K562 (cell line): ENCODE results near the gene TINAGL1. TPM values are rescaled to one million over a fixed set of nuclear protein-coding genes. Genes with fewer than 3 reads are reported as not detected.

Source experiments
- ATAC-seq: fragments of 200-7000 bp; cut with Tn5 transposase; 3 replicates; pipeline ENCODE4 v1.9.1; 2020; ENCODE audit warnings: moderate library complexity
- BruUV-seq: library from RNA; stranded (reverse); fragments of 400-500 nt; replicated peaks from 2 replicates; lab custom pipeline; 2021; lab: Mats Ljungman, UMichigan
- CTCF ChIA-PET: fragments of 300-600 bp; formaldehyde crosslinking; extraction: SDS; loops from one replicate; lab custom pipeline; 2021; ENCODE audit warnings: low intra/inter-chr PET ratio; lab: Yijun Ruan, JAX
- POLR2A ChIA-PET: fragments of 300-600, 350-650 bp; sonication (Branson Sonifier 250); formaldehyde crosslinking; extraction: SDS; loops from one replicate; lab custom pipeline; 2021; ENCODE audit warnings: antibody characterized with exemption, inconsistent platforms; lab: Yijun Ruan, JAX
- DNase-seq, 4 experiments: peaks; one replicate each; pipeline versions ENCODE4 v3.0.0 to v3.0.0-alpha.2; 2011 to 2018; ENCODE audit warnings: low spot score in 3 of 4, mixed read lengths in 3 of 4; ENCODE audit errors: extremely low read depth in 1 of 4
- FAIRE-seq: peaks from 2 replicates; lab custom pipeline; 2011; peaks lifted over from hg19 to GRCh38; lab: Jason Lieb, UNC
- H2AFZ ChIP-seq: 2 replicates; pipeline ENCODE4 v1.6.0; 2011; ENCODE audit warnings: low read depth, low read length, control low read depth, inconsistent platforms
- H3K27ac ChIP-seq: fragments of 200-600 bp; 3 replicates; pipeline ENCODE4 v1.8.0; 2011; ENCODE audit warnings: low read depth, mild to moderate bottlenecking, control low read depth, inconsistent platforms, low read length, moderate library complexity, mixed read lengths; ENCODE audit errors: extremely low read depth
- H3K27me3 ChIP-seq, 2 experiments: fragments of 300-600 bp in 1 of 2; 2 replicates in 1 of 2; 3 replicates in 1 of 2; pipeline versions ENCODE4 v1.6.0 to v1.8.0; 2011; ENCODE audit warnings: inconsistent platforms in 2 of 2, low read length in 2 of 2, mild to moderate bottlenecking in 1 of 2, mixed read lengths in 1 of 2, moderate library complexity in 1 of 2; ENCODE audit not compliant: control insufficient read depth in 2 of 2, insufficient read depth in 2 of 2
- H3K36me3 ChIP-seq: fragments of 300-600 bp; 3 replicates; pipeline ENCODE4 v1.8.0; 2011; ENCODE audit warnings: mild to moderate bottlenecking, low read length, inconsistent platforms; ENCODE audit not compliant: control insufficient read depth, insufficient read depth
- H3K4me1 ChIP-seq, 2 experiments: fragments of 200-600 bp in 1 of 2; replicated peaks in 1 of 2; 2 replicates in 1 of 2; 3 replicates in 1 of 2; pipeline versions ENCODE4 v1.5.1 to v1.8.0; 2011; ENCODE audit warnings: inconsistent platforms in 2 of 2, low read length in 2 of 2, mild to moderate bottlenecking in 1 of 2, mixed read lengths in 1 of 2, moderate library complexity in 1 of 2; ENCODE audit not compliant: control insufficient read depth in 2 of 2, insufficient read depth in 2 of 2
- H3K4me2 ChIP-seq: 2 replicates; pipeline ENCODE4 v1.6.1; 2011; ENCODE audit warnings: low read length, control low read depth, inconsistent platforms, mixed read lengths; ENCODE audit not compliant: insufficient read depth
- H3K4me3 ChIP-seq: fragments of 200-600 bp; sonication (generic), shearing (Covaris generic); 2 replicates; pipeline ENCODE4 v1.5.1; 2016; ENCODE audit warnings: control low read depth, inconsistent platforms
- H3K79me2 ChIP-seq: fragments of 200-600 bp; 3 replicates; pipeline ENCODE4 v1.8.0; 2011; ENCODE audit warnings: low read length, inconsistent platforms; ENCODE audit not compliant: control insufficient read depth, insufficient read depth
- H3K9ac ChIP-seq, 2 experiments: 2 replicates each; pipeline versions ENCODE4 v1.6.0 to v1.6.1; 2011; ENCODE audit warnings: low read depth in 2 of 2, low read length in 2 of 2, control low read depth in 1 of 2, inconsistent platforms in 1 of 2, mild to moderate bottlenecking in 1 of 2, mixed read lengths in 1 of 2; ENCODE audit not compliant: insufficient read depth in 1 of 2
- H3K9me1 ChIP-seq: one replicate; pipeline ENCODE4 v1.6.0; 2011; ENCODE audit warnings: inconsistent platforms, mild to moderate bottlenecking, low read length, moderate library complexity; ENCODE audit not compliant: control insufficient read depth, insufficient read depth
- H3K9me3 ChIP-seq: replicated peaks from 2 replicates; pipeline ENCODE4 v1.5.1; 2011; ENCODE audit warnings: low read depth, low read length, inconsistent platforms; ENCODE audit not compliant: control insufficient read depth, insufficient read depth
- H4K20me1 ChIP-seq: replicated peaks from 2 replicates; pipeline ENCODE4 v1.6.1; 2011; ENCODE audit warnings: low read length, inconsistent platforms, mixed read lengths; ENCODE audit not compliant: control insufficient read depth, insufficient read depth
- ATF1 ChIP-seq, 2 experiments: fragments of 450-650 bp in 1 of 2; IDR thresholded peaks; 2 replicates each; pipeline ENCODE4 v1.6.1; 2016; ENCODE audit warnings: missing compliant biosample characterization in 1 of 2, missing genetic modification characterization in 1 of 2
- ELF4 ChIP-seq: fragments of 450-650 bp; formaldehyde crosslinking; IDR thresholded peaks from 2 replicates; pipeline ENCODE4 v1.4.0; 2022; ENCODE audit warnings: missing genetic modification characterization
- ERF ChIP-seq: fragments of 450-650 bp; formaldehyde crosslinking; IDR thresholded peaks from 2 replicates; pipeline ENCODE4 v1.4.0; 2020; ENCODE audit warnings: mild to moderate bottlenecking, mixed read lengths
- HIVEP1 ChIP-seq: fragments of 250-450 bp; sonication (Bioruptor Pico); IDR thresholded peaks from 2 replicates; pipeline ENCODE4 v1.4.0; 2020; ENCODE audit warnings: mild to moderate bottlenecking
- NBN ChIP-seq: fragments of 450-650 bp; IDR thresholded peaks from 2 replicates; pipeline ENCODE4 v1.6.1; 2016; ENCODE audit warnings: low read depth, mild to moderate bottlenecking
- TRIM28 ChIP-seq: fragments of 450-650 bp; IDR thresholded peaks from 2 replicates; pipeline ENCODE4 v1.6.1; 2017
- WGBS: fragments of 100-300 bp; shearing (Covaris generic); methylation state at CpG from one replicate; pipeline ENCODE4 v1.1.6; 2016; ENCODE audit warnings: low coverage, mixed read lengths; ENCODE audit not compliant: insufficient coverage; ENCODE audit errors: missing lambda C conversion rate; 5-methylcytosine and 5-hydroxymethylcytosine counted together
- in situ Hi-C: fragments of 300-500 bp; cut with MboI; formaldehyde crosslinking; loops from 4 replicates; pipeline ENCODE4 v1.15.0; 2018; ENCODE audit warnings: inconsistent platforms, mixed read lengths
- intact Hi-C: fragments of 100-400 bp; cut with micrococcal nuclease; formaldehyde crosslinking; loops from 2 replicates; pipeline ENCODE4 v1.14.2; 2022
- polyA plus RNA-seq, 8 experiments: library from polyadenylated mRNA; depleted of rRNA in 4 of 8; stranded (reverse) in 5 of 8; unstranded in 3 of 8; fragments of >200 nt; fragmentation: Nextera tagmentation in 2 of 8; fragmentation: Illumina TruSeq in 1 of 8; extraction: Ambion mirVana in 2 of 8; extraction: Trizol in 1 of 8; gene quantifications; 2 replicates each; pipeline versions ENCODE4 v1.2.1 to v1.2.3, GENCODE V29; 2011 to 2014; ENCODE audit warnings: inconsistent platforms in 1 of 8, missing spikeins in 1 of 8
- total RNA-seq, 7 experiments: library from RNA; depleted of rRNA in 6 of 7; stranded (reverse); fragments of >200 nt in 6 of 7; fragmentation: Illumina TruSeq in 2 of 7; extraction: Trizol in 2 of 7; gene quantifications; 2 replicates each; pipeline versions ENCODE4 v1.2.1 to v1.2.3, GENCODE V29; 2011 to 2021; ENCODE audit warnings: low replicate concordance in 1 of 7
- TF ChIP-seq, protein P1 (sequence below), 3 experiments: IDR thresholded peaks in 2 of 3; conservative IDR thresholded peaks in 1 of 3; 2 replicates each; pipeline ENCODE4 v1.5.1; 2011 to 2012; ENCODE audit warnings: low read length in 3 of 3, mild to moderate bottlenecking in 3 of 3, control low read depth in 2 of 3, improper control_type of control experiment in 1 of 3, inconsistent platforms in 1 of 3, low read depth in 1 of 3, mixed read lengths in 1 of 3, moderate library complexity in 1 of 3; ENCODE audit not compliant: insufficient read depth in 2 of 3
- TF ChIP-seq, protein P2 (sequence below): fragments of 450-650 bp; IDR thresholded peaks from 2 replicates; pipeline ENCODE4 v1.6.1; 2016; ENCODE audit warnings: mild to moderate bottlenecking
- TF ChIP-seq, protein P3 (sequence below): fragments of 250-450 bp; sonication (Bioruptor Pico); IDR thresholded peaks from 2 replicates; pipeline ENCODE4 v1.8.0; 2022; ENCODE audit warnings: inconsistent platforms, mild to moderate bottlenecking, moderate library complexity, borderline replicate concordance

The TINAGL1 gene
- total and polyA plus RNA-seq, 9 of the 15 experiments (the other 6 are each of a cell fraction or from before 2014, with no cell fraction given), result 0.04 to 1.2 (median 0.07) TPM; not detected in 4

DNA sequence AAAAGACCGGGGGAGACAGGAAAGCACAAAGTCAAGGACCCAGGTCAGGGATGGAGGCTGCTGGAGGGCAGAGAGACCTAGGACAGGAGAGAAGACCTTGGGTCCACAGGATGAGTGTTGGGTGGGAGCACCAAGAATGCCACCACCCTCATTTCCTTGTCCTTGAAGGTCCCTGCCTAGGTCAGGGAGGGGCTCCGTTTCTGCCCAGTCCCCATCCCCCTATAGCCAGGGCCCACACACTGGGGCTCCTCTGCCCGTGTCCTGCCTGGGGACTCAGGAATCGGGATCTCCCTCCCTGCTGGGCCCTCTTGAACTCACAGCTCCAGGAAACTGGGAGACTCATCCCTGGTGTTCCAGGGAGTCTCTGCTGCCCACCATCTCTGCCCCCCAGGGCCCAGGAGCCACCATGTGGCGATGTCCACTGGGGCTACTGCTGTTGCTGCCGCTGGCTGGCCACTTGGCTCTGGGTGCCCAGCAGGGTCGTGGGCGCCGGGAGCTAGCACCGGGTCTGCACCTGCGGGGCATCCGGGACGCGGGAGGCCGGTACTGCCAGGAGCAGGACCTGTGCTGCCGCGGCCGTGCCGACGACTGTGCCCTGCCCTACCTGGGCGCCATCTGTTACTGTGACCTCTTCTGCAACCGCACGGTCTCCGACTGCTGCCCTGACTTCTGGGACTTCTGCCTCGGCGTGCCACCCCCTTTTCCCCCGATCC lies 584 bp downstream of the TINAGL1 start:
- POLR2A ChIA-PET, result interaction anchor here (0.5 to 1.5 kb wide), 6 partner anchors 12 to 395 kb away, joined by 3 to 5 read pairs (median 4); no protein-coding TSS in a partner anchor
- no peak overlapping the region for H3K27ac ChIP-seq
- H3K4me2 ChIP-seq, result peak overlapping the region; percentile 15
- peak overlapping the region; percentile 53; the same call in 1 of the 2 replicates for H2AFZ ChIP-seq
- H3K4me3 ChIP-seq, result no peak overlapping the region
- no peak for FAIRE-seq
- no peak for ATAC-seq
- peak overlapping the region in 1 of 2 experiments; percentile 50; a peak in 1 of 4 replicates for H3K9ac ChIP-seq
- DNase-seq, result peak in 1 of 4 experiments; percentile 5
- peaks cover 22 to 41% of the 10 kb centered on the region in 2 experiments for H3K4me1 ChIP-seq
- no peaks in the 10 kb centered on the region for H3K79me2 ChIP-seq
- no peaks in the 10 kb centered on the region for H3K36me3 ChIP-seq
- no peaks in the 10 kb centered on the region for H3K9me3 ChIP-seq
- intact Hi-C loops (no loop called here), in situ Hi-C loops (no loop called here)
- BruUV-seq, result no TSS peak
- peaks cover 15 to 58% of the 10 kb centered on the region in 2 experiments; a peak in 4 of 5 replicates for H3K27me3 ChIP-seq
- CTCF ChIA-PET, result no interaction called here
- H4K20me1 ChIP-seq, result peaks cover 38% of the 10 kb centered on the region
- TF ChIP-seq ELF4 (no peak), ERF (CRISPR knock-in tag) (no peak), TRIM28 (no peak), HIVEP1 (CRISPR knock-in tag) (no peak), NBN (no peak), ATF1 (CRISPR knock-in tag; IDR thresholded peaks at IDR 0.05) (no peak), ATF1 (tag; IDR thresholded peaks at IDR 0.05) (no peak)
- TF ChIP-seq, protein P1, sequence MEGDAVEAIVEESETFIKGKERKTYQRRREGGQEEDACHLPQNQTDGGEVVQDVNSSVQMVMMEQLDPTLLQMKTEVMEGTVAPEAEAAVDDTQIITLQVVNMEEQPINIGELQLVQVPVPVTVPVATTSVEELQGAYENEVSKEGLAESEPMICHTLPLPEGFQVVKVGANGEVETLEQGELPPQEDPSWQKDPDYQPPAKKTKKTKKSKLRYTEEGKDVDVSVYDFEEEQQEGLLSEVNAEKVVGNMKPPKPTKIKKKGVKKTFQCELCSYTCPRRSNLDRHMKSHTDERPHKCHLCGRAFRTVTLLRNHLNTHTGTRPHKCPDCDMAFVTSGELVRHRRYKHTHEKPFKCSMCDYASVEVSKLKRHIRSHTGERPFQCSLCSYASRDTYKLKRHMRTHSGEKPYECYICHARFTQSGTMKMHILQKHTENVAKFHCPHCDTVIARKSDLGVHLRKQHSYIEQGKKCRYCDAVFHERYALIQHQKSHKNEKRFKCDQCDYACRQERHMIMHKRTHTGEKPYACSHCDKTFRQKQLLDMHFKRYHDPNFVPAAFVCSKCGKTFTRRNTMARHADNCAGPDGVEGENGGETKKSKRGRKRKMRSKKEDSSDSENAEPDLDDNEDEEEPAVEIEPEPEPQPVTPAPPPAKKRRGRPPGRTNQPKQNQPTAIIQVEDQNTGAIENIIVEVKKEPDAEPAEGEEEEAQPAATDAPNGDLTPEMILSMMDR (IDR thresholded peaks at IDR 0.05 in 2 of 3, conservative IDR thresholded peaks at IDR 0.05 in 1 of 3; ENCODE audit: insufficient read depth in 2 of 3, low read depth in 1 of 3, low read length in 3 of 3), result no peak
- TF ChIP-seq, protein P2, sequence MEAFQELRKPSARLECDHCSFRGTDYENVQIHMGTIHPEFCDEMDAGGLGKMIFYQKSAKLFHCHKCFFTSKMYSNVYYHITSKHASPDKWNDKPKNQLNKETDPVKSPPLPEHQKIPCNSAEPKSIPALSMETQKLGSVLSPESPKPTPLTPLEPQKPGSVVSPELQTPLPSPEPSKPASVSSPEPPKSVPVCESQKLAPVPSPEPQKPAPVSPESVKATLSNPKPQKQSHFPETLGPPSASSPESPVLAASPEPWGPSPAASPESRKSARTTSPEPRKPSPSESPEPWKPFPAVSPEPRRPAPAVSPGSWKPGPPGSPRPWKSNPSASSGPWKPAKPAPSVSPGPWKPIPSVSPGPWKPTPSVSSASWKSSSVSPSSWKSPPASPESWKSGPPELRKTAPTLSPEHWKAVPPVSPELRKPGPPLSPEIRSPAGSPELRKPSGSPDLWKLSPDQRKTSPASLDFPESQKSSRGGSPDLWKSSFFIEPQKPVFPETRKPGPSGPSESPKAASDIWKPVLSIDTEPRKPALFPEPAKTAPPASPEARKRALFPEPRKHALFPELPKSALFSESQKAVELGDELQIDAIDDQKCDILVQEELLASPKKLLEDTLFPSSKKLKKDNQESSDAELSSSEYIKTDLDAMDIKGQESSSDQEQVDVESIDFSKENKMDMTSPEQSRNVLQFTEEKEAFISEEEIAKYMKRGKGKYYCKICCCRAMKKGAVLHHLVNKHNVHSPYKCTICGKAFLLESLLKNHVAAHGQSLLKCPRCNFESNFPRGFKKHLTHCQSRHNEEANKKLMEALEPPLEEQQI, result no peak
- TF ChIP-seq, protein P3, sequence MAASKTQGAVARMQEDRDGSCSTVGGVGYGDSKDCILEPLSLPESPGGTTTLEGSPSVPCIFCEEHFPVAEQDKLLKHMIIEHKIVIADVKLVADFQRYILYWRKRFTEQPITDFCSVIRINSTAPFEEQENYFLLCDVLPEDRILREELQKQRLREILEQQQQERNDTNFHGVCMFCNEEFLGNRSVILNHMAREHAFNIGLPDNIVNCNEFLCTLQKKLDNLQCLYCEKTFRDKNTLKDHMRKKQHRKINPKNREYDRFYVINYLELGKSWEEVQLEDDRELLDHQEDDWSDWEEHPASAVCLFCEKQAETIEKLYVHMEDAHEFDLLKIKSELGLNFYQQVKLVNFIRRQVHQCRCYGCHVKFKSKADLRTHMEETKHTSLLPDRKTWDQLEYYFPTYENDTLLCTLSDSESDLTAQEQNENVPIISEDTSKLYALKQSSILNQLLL (CRISPR knock-in tag), result no peak
- 30% methylated on average over 26 of the region's 27 CpGs for WGBS
- peaks cover 3% of the 10 kb centered on the region for H3K9me1 ChIP-seq
